GM23338 (cell line): Measurements from ENCODE around the gene PLCL1. TPM values are rescaled to one million over a fixed set of nuclear protein-coding genes. Genes with fewer than 3 reads are reported as not detected.

Experiments
- ATAC-seq: fragments of 200-7000 bp; cut with Tn5 transposase; 3 replicates; pipeline ENCODE4 v1.9.1; 2020
- DNase-seq: peaks from one replicate; pipeline ENCODE4 v3.0.0-alpha.2; 2015; ENCODE audit warnings: low spot score
- H2AFZ ChIP-seq: fragments of 200-600 bp; sonication (generic); 2 replicates; pipeline ENCODE4 v1.8.0; 2016; ENCODE audit warnings: antibody characterized with exemption, mild to moderate bottlenecking, moderate library complexity
- H3F3A ChIP-seq: fragments of 200-600 bp; sonication (generic); replicated peaks from 2 replicates; pipeline ENCODE4 v1.8.0; 2017; ENCODE audit warnings: antibody characterized with exemption, mixed run types, low read depth
- H3K27ac ChIP-seq: fragments of 200-600 bp; sonication (generic); 2 replicates; pipeline ENCODE4 v1.6.1; 2016; ENCODE audit warnings: low read depth
- H3K27me3 ChIP-seq: fragments of 200-600 bp; sonication (generic); 2 replicates; pipeline ENCODE4 v1.8.0; 2016; ENCODE audit warnings: mild to moderate bottlenecking, mixed run types, moderate library complexity; ENCODE audit not compliant: insufficient read depth
- H3K36me3 ChIP-seq: fragments of 200-600 bp; sonication (generic); 2 replicates; pipeline ENCODE4 v1.8.0; 2016; ENCODE audit warnings: mild to moderate bottlenecking; ENCODE audit not compliant: insufficient read depth
- H3K4me1 ChIP-seq: fragments of 200-600 bp; sonication (generic); 2 replicates; pipeline ENCODE4 v1.8.0; 2016; ENCODE audit warnings: mild to moderate bottlenecking, moderate library complexity; ENCODE audit not compliant: insufficient read depth
- H3K4me2 ChIP-seq: fragments of 200-600 bp; sonication (generic); 2 replicates; pipeline ENCODE4 v1.7.1; 2017; ENCODE audit warnings: mixed run types
- H3K4me3 ChIP-seq: fragments of 200-600 bp; sonication (generic); 2 replicates; pipeline ENCODE4 v1.6.1; 2016; ENCODE audit warnings: mixed run types
- H3K79me2 ChIP-seq: fragments of 200-600 bp; sonication (generic); replicated peaks from 2 replicates; pipeline ENCODE4 v1.8.0; 2017; ENCODE audit warnings: mild to moderate bottlenecking; ENCODE audit not compliant: insufficient read depth
- H3K9me2 ChIP-seq: fragments of 200-600 bp; sonication (generic); 2 replicates; pipeline ENCODE4 v1.8.0; 2017; ENCODE audit not compliant: insufficient read depth
- H4K20me1 ChIP-seq: fragments of 200-600 bp; sonication (generic); replicated peaks from 2 replicates; pipeline ENCODE4 v1.8.0; 2017; ENCODE audit warnings: mild to moderate bottlenecking; ENCODE audit not compliant: insufficient read depth
- H3K27ac Mint-ChIP-seq: 2 replicates; pipeline ENCODE4 v1.8.0; 2020; ENCODE audit warnings: inconsistent platforms, mild to moderate bottlenecking, moderate library complexity, mixed read lengths
- H3K27me3 Mint-ChIP-seq: 3 replicates; pipeline ENCODE4 v1.8.0; 2022; ENCODE audit warnings: low read depth, mild to moderate bottlenecking, moderate library complexity, mixed read lengths, inconsistent platforms; ENCODE audit not compliant: insufficient read depth, poor library complexity
- H3K36me3 Mint-ChIP-seq: 3 replicates; pipeline ENCODE4 v1.8.0; 2021; ENCODE audit warnings: low read depth, mild to moderate bottlenecking, inconsistent platforms, moderate library complexity, mixed read lengths
- H3K4me1 Mint-ChIP-seq: 3 replicates; pipeline ENCODE4 v1.8.0; 2020; ENCODE audit warnings: mild to moderate bottlenecking, inconsistent platforms, mixed read lengths
- H3K4me3 Mint-ChIP-seq: 3 replicates; pipeline ENCODE4 v1.8.0; 2021; ENCODE audit warnings: moderate library complexity, mild to moderate bottlenecking, inconsistent platforms, mixed read lengths
- H3K9me3 Mint-ChIP-seq: 3 replicates; pipeline ENCODE4 v1.8.0; 2020; ENCODE audit warnings: moderate library complexity, mild to moderate bottlenecking, inconsistent platforms, mixed read lengths
- CREB1 ChIP-seq: fragments of 250-450 bp; sonication (Bioruptor Pico); IDR thresholded peaks from 2 replicates; pipeline ENCODE4 v1.5.0; 2020; ENCODE audit warnings: low read depth, mild to moderate bottlenecking, moderate library complexity
- EZH2 ChIP-seq: fragments of 200-600 bp; sonication (generic); IDR thresholded peaks from one replicate; pipeline ENCODE4 v1.8.0; 2017; ENCODE audit warnings: antibody characterized with exemption, mild to moderate bottlenecking, low read depth; ENCODE audit not compliant: unreplicated experiment
- EZH2phosphoT487 ChIP-seq: fragments of 200-600 bp; sonication (generic); IDR thresholded peaks from one replicate; pipeline ENCODE4 v1.8.1; 2018; ENCODE audit warnings: antibody characterized with exemption; ENCODE audit not compliant: unreplicated experiment
- JUNB ChIP-seq: IDR thresholded peaks from one replicate; pipeline ENCODE4 v1.6.1; 2016; ENCODE audit warnings: antibody characterized with exemption; ENCODE audit not compliant: unreplicated experiment
- NANOG ChIP-seq: IDR thresholded peaks from 2 replicates; pipeline ENCODE4 v1.6.1; 2016; ENCODE audit warnings: antibody characterized with exemption, borderline replicate concordance
- POLR2AphosphoS5 ChIP-seq: IDR thresholded peaks from 2 replicates; pipeline ENCODE4 v1.6.1; 2016; ENCODE audit warnings: antibody characterized with exemption, low read depth
- STAT1 ChIP-seq: IDR thresholded peaks from one replicate; pipeline ENCODE4 v1.6.1; 2016; ENCODE audit warnings: antibody characterized with exemption; ENCODE audit not compliant: unreplicated experiment
- ZNF114 ChIP-seq: fragments of 250-450 bp; sonication (Bioruptor Pico); IDR thresholded peaks from 2 replicates; pipeline ENCODE4 v1.5.0; 2020; ENCODE audit warnings: mild to moderate bottlenecking, moderate library complexity
- ZNF331 ChIP-seq: fragments of 250-450 bp; sonication (Bioruptor Pico); IDR thresholded peaks from 2 replicates; pipeline ENCODE4 v1.5.0; 2020; ENCODE audit warnings: low read depth, mild to moderate bottlenecking, moderate library complexity
- ZNF462 ChIP-seq: fragments of 250-450 bp; sonication (Bioruptor Pico); IDR thresholded peaks from 2 replicates; pipeline ENCODE4 v1.5.0; 2020; ENCODE audit warnings: mild to moderate bottlenecking, moderate library complexity
- polyA plus RNA-seq: library from polyadenylated mRNA; unstranded; fragments of >200 nt; fragmentation: Nextera tagmentation; extraction: Ambion mirVana; gene quantifications from 2 replicates; pipeline ENCODE4 v1.2.1, GENCODE V29; 2016
- total RNA-seq: library from RNA; depleted of rRNA; stranded (reverse); fragments of >200 nt; shearing (Covaris generic); gene quantifications from 2 replicates; pipeline ENCODE4 v1.2.3, GENCODE V29; 2014
- TF ChIP-seq, protein P1 (sequence below), 2 experiments: fragments of 200-600 bp in 1 of 2; sonication (generic) in 1 of 2; conservative IDR thresholded peaks; 2 replicates each; pipeline versions ENCODE4 v1.5.1 to v1.6.1; 2016 to 2017; ENCODE audit warnings: antibody characterized with exemption in 2 of 2, low read depth in 2 of 2, mild to moderate bottlenecking in 2 of 2, moderate library complexity in 1 of 2
- TF ChIP-seq, protein P2 (sequence below): IDR thresholded peaks from 2 replicates; pipeline ENCODE4 v1.6.1; 2016; ENCODE audit warnings: antibody characterized with exemption

The PLCL1 gene
- total and polyA plus RNA-seq, 2 experiments from 2014 or later, result not detected

DNA sequence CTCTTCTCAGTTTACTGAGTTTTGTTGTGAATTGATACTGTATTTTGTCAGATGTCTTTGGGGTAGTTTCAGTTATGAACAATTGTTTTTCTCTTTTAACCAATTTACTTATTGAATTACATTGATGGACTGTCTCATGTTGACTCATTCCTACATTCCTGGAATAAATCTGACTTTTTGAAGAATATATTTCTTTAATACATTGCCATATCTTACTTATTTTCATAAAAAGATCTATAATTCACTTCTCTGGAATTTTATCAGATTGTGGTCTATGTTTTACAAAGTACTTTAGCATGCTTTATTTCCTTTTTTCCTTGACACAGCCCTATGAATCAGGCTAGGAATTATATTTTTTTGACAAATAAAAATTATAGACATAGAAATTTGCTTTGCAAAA lies 268.3 kb downstream of the PLCL1 start (continued):
- TF ChIP-seq, protein P1, sequence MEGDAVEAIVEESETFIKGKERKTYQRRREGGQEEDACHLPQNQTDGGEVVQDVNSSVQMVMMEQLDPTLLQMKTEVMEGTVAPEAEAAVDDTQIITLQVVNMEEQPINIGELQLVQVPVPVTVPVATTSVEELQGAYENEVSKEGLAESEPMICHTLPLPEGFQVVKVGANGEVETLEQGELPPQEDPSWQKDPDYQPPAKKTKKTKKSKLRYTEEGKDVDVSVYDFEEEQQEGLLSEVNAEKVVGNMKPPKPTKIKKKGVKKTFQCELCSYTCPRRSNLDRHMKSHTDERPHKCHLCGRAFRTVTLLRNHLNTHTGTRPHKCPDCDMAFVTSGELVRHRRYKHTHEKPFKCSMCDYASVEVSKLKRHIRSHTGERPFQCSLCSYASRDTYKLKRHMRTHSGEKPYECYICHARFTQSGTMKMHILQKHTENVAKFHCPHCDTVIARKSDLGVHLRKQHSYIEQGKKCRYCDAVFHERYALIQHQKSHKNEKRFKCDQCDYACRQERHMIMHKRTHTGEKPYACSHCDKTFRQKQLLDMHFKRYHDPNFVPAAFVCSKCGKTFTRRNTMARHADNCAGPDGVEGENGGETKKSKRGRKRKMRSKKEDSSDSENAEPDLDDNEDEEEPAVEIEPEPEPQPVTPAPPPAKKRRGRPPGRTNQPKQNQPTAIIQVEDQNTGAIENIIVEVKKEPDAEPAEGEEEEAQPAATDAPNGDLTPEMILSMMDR (conservative IDR thresholded peaks at IDR 0.05; ENCODE audit: low read depth in 2 of 2), result no peak
- TF ChIP-seq EZH2phosphoT487, result no peak
- TF ChIP-seq ZNF114 (CRISPR knock-in tag), result no peak

- no peak for DNase-seq
- TF ChIP-seq NANOG (no peak), JUNB (no peak), POLR2AphosphoS5 (no peak), CREB1 (CRISPR knock-in tag) (no peak), EZH2 (no peak), EZH2phosphoT487 (no peak), ZNF331 (CRISPR knock-in tag) (no peak), ZNF114 (CRISPR knock-in tag) (no peak), ZNF462 (CRISPR knock-in tag) (no peak), STAT1 (no peak)
- TF ChIP-seq, protein P2, sequence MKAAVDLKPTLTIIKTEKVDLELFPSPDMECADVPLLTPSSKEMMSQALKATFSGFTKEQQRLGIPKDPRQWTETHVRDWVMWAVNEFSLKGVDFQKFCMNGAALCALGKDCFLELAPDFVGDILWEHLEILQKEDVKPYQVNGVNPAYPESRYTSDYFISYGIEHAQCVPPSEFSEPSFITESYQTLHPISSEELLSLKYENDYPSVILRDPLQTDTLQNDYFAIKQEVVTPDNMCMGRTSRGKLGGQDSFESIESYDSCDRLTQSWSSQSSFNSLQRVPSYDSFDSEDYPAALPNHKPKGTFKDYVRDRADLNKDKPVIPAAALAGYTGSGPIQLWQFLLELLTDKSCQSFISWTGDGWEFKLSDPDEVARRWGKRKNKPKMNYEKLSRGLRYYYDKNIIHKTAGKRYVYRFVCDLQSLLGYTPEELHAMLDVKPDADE, result no peak
- TF ChIP-seq, protein P1 (conservative IDR thresholded peaks at IDR 0.05; ENCODE audit: low read depth in 2 of 2), result no peak
These were observed 268.9 kb downstream of the PLCL1 start for GRCh38 chr2:198073253-198073652.

More at GRCh38 chr2:198073253-198073652, 268.9 kb downstream of the PLCL1 start:
- Histone ChIP-seq H3K4me1 (peaks cover 22% of the 10 kb centered on the region), H3K4me2 (no peak overlapping the region), H3K79me2 (no peaks in the 10 kb centered on the region), H4K20me1 (no peaks in the 10 kb centered on the region), H3K36me3 (no peaks in the 10 kb centered on the region), H3K4me3 (no peak overlapping the region), H3K27me3 (no peaks in the 10 kb centered on the region), H3F3A (no peaks in the 10 kb centered on the region), H3K27ac (no peak overlapping the region), H3K9me2 (no peaks in the 10 kb centered on the region), H2AFZ (no peak overlapping the region)
- Mint-ChIP-seq H3K4me3 (no peak overlapping the region), H3K4me1 (peaks cover 9% of the 10 kb centered on the region; the same call in 2 of the 3 replicates), H3K27me3 (no peaks in the 10 kb centered on the region), H3K36me3 (no peaks in the 10 kb centered on the region), H3K9me3 (no peaks in the 10 kb centered on the region), H3K27ac (no peak overlapping the region)
- ATAC-seq, result no peak
